GM23248 (cell line): ENCODE results near the gene RALY. TPM values are rescaled to one million over a fixed set of nuclear protein-coding genes. Genes with fewer than 3 reads are reported as not detected.

Experiments used
- DNase-seq: peaks from one replicate; pipeline ENCODE4 v3.0.0-alpha.2; 2015
- H2AFZ ChIP-seq: fragments of 200-600 bp; sonication (generic); 2 replicates; pipeline ENCODE4 v1.6.1; 2016; ENCODE audit warnings: antibody characterized with exemption
- H3F3A ChIP-seq: fragments of 200-600 bp; sonication (generic); 2 replicates; pipeline ENCODE4 v1.6.1; 2016; ENCODE audit warnings: mild to moderate bottlenecking, antibody characterized with exemption, mixed run types; ENCODE audit not compliant: insufficient read depth
- H3K27ac ChIP-seq: fragments of 200-600 bp; sonication (generic); 2 replicates; pipeline ENCODE4 v1.5.1; 2016; ENCODE audit warnings: mild to moderate bottlenecking
- H3K27me3 ChIP-seq: fragments of 200-600 bp; sonication (generic); replicated peaks from 2 replicates; pipeline ENCODE4 v1.6.1; 2016; ENCODE audit warnings: mild to moderate bottlenecking; ENCODE audit not compliant: insufficient read depth
- H3K36me3 ChIP-seq: fragments of 200-600 bp; sonication (generic); 2 replicates; pipeline ENCODE4 v1.6.1; 2016; ENCODE audit warnings: low read depth, mild to moderate bottlenecking
- H3K4me1 ChIP-seq: fragments of 200-600 bp; sonication (generic); 2 replicates; pipeline ENCODE4 v1.6.1; 2016; ENCODE audit warnings: mild to moderate bottlenecking; ENCODE audit not compliant: insufficient read depth
- H3K4me2 ChIP-seq: fragments of 200-600 bp; sonication (generic); one replicate; pipeline ENCODE4 v1.6.1; 2016; ENCODE audit warnings: mild to moderate bottlenecking; ENCODE audit not compliant: unreplicated experiment
- H3K4me3 ChIP-seq: fragments of 200-600 bp; sonication (generic); 2 replicates; pipeline ENCODE4 v1.5.1; 2016; ENCODE audit warnings: mild to moderate bottlenecking
- H3K79me2 ChIP-seq: fragments of 200-600 bp; sonication (generic); 2 replicates; pipeline ENCODE4 v1.6.1; 2016; ENCODE audit warnings: mild to moderate bottlenecking; ENCODE audit not compliant: insufficient read depth
- H3K9ac ChIP-seq: fragments of 200-600 bp; sonication (generic); 2 replicates; pipeline ENCODE4 v1.6.1; 2016; ENCODE audit warnings: mild to moderate bottlenecking
- H3K9me2 ChIP-seq: fragments of 200-600 bp; sonication (generic); 2 replicates; pipeline ENCODE4 v1.6.1; 2016; ENCODE audit warnings: mixed run types, mild to moderate bottlenecking, moderate library complexity; ENCODE audit not compliant: insufficient read depth
- H3K9me3 ChIP-seq: fragments of 200-600 bp; sonication (generic); one replicate; pipeline ENCODE4 v1.6.1; 2017; ENCODE audit warnings: low read depth
- H4K20me1 ChIP-seq: fragments of 200-600 bp; sonication (generic); 2 replicates; pipeline ENCODE4 v1.6.0; 2016; ENCODE audit not compliant: insufficient read depth
- EZH2 ChIP-seq: fragments of 200-600 bp; sonication (generic); IDR thresholded peaks from 2 replicates; pipeline ENCODE4 v1.6.1; 2018; ENCODE audit warnings: antibody characterized with exemption, mild to moderate bottlenecking; ENCODE audit not compliant: insufficient read depth, poor library complexity, severe bottlenecking
- EZH2phosphoT487 ChIP-seq: fragments of 200-600 bp; sonication (generic); IDR thresholded peaks from 2 replicates; pipeline ENCODE4 v1.6.1; 2018; ENCODE audit warnings: antibody characterized with exemption, moderate library complexity, mild to moderate bottlenecking, low read depth; ENCODE audit not compliant: insufficient read depth
- WGBS, 2 experiments: methylation state at CpG; one replicate each; pipeline ENCODE4 v1.1.6; 2015 to 2017; ENCODE audit warnings: low lambda C conversion rate in 2 of 2, low coverage in 1 of 2; ENCODE audit errors: missing lambda C conversion rate in 2 of 2; 5-methylcytosine and 5-hydroxymethylcytosine counted together
- in situ Hi-C: fragments of 300-500 bp; cut with MboI; formaldehyde crosslinking; loops from 2 replicates; pipeline ENCODE4 v1.15.0; 2020
- polyA plus RNA-seq: library from polyadenylated mRNA; unstranded; fragments of >200 nt; fragmentation: Nextera tagmentation; extraction: Ambion mirVana; gene quantifications from 2 replicates; pipeline ENCODE4 v1.2.1, GENCODE V29; 2016
- total RNA-seq: library from RNA; depleted of rRNA; stranded (reverse); fragments of >200 nt; shearing (Covaris generic); gene quantifications from 2 replicates; pipeline ENCODE4 v1.2.3, GENCODE V29; 2014

RALY gene
- total and polyA plus RNA-seq, 2 experiments from 2014 or later, result 66.3 to 107 TPM

DNA sequence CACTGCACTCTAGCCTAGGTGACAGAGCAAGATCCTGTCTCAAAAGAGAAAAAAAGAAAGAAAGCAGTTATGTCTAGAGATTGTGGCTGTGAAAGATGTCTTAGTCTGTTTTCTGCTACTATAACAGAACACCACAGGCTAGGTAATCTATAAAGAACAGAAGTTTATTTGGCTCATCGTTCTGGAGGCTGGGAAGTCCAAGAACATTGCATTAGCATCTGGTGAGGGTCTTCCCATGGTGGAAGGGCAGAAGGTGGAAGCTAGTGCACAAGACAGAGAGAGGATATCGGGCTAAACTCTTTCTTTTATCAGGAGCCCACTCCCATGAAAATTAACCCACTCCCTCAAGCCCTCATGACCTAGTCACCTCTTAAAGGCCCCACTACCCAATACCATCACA is 16.2 kb upstream of the RALY start:
- TF ChIP-seq EZH2, result no peak
- no peak for TF ChIP-seq EZH2phosphoT487
- H3K27ac ChIP-seq, result no peak overlapping the region
- DNase-seq, result no peak
- no peaks in the 10 kb centered on the region for H3K9me2 ChIP-seq
- no peak overlapping the region for H3K4me3 ChIP-seq
- H3K27me3 ChIP-seq, result peaks cover 6% of the 10 kb centered on the region; the same call in 1 of the 2 replicates
- H3K9ac ChIP-seq, result no peak overlapping the region
- in situ Hi-C loops, result no loop called here
- no peak overlapping the region for H2AFZ ChIP-seq
- H4K20me1 ChIP-seq, result no peaks in the 10 kb centered on the region
- H3K4me2 ChIP-seq, result no peak overlapping the region
- no peaks in the 10 kb centered on the region for H3K9me3 ChIP-seq
- H3K36me3 ChIP-seq, result no peaks in the 10 kb centered on the region
- H3F3A ChIP-seq, result no peaks in the 10 kb centered on the region
- no peaks in the 10 kb centered on the region for H3K4me1 ChIP-seq
- H3K79me2 ChIP-seq, result no peaks in the 10 kb centered on the region
- WGBS, 2 experiments, result 19 to 23% methylated on average over 2 of the region's 2 CpGs

DNA sequence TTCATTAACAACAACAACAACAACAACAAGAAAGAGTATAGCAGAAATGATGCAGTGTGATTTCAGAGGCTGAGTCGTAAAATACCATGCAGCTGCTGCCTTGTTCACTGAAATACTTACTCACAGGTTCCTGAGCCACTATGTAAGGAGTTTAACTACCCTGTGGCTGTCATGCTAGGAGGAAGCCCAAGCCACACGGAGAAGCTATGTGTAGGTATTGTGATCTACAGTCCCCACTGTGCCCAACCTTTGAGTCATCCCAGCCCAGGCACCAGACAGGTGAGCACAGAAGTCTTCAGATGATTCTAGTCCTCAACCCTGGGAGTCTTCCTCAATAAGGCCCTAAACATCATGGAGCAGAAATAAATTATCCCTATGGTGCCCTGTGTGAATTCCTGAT is 14.6 kb upstream of the RALY start:
- H3K4me1 ChIP-seq, result no peaks in the 10 kb centered on the region
- no peaks in the 10 kb centered on the region for H3K9me3 ChIP-seq
- peaks cover 6% of the 10 kb centered on the region; the same call in 1 of the 2 replicates for H3K27me3 ChIP-seq
- no peaks in the 10 kb centered on the region for H3K36me3 ChIP-seq
- H3K4me3 ChIP-seq, result no peak overlapping the region
- no peak for TF ChIP-seq EZH2phosphoT487
- TF ChIP-seq EZH2, result no peak
- H3K79me2 ChIP-seq, result no peaks in the 10 kb centered on the region
- H4K20me1 ChIP-seq, result no peaks in the 10 kb centered on the region
- no peak overlapping the region for H3K9ac ChIP-seq
- in situ Hi-C loops, result no loop called here
- 45 to 65% methylated on average over 2 of the region's 2 CpGs for WGBS, 2 experiments
- H3K9me2 ChIP-seq, result no peaks in the 10 kb centered on the region
- no peak overlapping the region for H2AFZ ChIP-seq
- no peaks in the 10 kb centered on the region for H3F3A ChIP-seq
- DNase-seq, result no peak
- H3K27ac ChIP-seq, result no peak overlapping the region
- no peak overlapping the region for H3K4me2 ChIP-seq

DNA sequence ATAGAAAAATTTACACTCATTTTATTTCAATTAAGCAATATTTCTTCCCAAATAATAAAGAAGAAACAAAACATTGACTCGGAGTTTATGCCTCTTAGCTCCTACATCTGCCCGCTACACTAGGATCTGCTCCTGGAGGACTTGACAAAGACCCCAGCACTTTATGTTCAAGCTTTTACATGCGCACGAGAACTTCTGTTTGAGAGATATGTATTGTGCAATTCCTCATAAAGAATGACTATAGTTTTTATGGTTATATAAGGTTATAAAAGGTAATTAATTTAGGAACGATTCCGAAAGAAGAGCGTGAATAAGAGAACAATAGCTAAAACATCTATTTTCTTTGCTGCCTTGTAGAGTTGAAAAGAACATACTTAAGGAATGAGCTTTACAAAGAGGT is 12.4 kb upstream of the RALY start:
- Histone ChIP-seq H3K4me1 (no peaks in the 10 kb centered on the region), H4K20me1 (no peaks in the 10 kb centered on the region), H3K79me2 (no peaks in the 10 kb centered on the region), H3K27ac (no peak overlapping the region), H3K4me2 (no peak overlapping the region), H3K9me2 (no peaks in the 10 kb centered on the region), H2AFZ (no peak overlapping the region), H3K36me3 (no peaks in the 10 kb centered on the region), H3F3A (no peaks in the 10 kb centered on the region), H3K4me3 (no peak overlapping the region), H3K9me3 (no peaks in the 10 kb centered on the region), H3K9ac (no peak overlapping the region), H3K27me3 (peaks cover 6% of the 10 kb centered on the region; the same call in 1 of the 2 replicates)
- TF ChIP-seq EZH2 (no peak), EZH2phosphoT487 (no peak)
- no peak for DNase-seq
- 77 to 80% methylated on average over 7 of the region's 7 CpGs for WGBS, 2 experiments
- in situ Hi-C loops, result no loop called here

DNA sequence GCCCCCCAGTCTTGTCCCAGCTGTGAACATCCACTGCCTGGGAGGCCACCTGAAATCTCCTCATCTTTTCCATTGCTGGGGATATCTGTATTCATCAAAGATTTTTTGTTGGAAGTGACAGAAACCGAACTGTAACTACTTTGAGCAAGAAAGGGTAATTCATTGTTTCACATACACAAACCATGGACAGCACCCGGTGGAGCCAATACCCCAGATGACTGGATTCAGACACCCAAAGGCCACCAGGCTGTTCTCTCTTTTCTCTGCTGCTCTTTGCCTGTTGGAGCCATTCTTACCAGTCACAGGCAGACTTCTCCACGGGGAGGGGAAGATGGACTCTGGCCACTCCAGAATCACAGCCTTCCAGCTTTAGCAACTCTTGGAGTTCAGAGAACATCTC is 11.7 kb upstream of the RALY start:
- Histone ChIP-seq H3K27me3 (peaks cover 6% of the 10 kb centered on the region; the same call in 1 of the 2 replicates), H3K9me2 (no peaks in the 10 kb centered on the region), H3K27ac (no peak overlapping the region), H3K9ac (no peak overlapping the region), H3K79me2 (no peaks in the 10 kb centered on the region), H3K9me3 (no peaks in the 10 kb centered on the region), H3K4me2 (no peak overlapping the region), H3K36me3 (no peaks in the 10 kb centered on the region), H2AFZ (no peak overlapping the region), H4K20me1 (no peaks in the 10 kb centered on the region), H3K4me1 (no peaks in the 10 kb centered on the region), H3K4me3 (no peak overlapping the region), H3F3A (no peaks in the 10 kb centered on the region)
- in situ Hi-C loops, result no loop called here
- no peak for DNase-seq
- TF ChIP-seq EZH2, result no peak
- no peak for TF ChIP-seq EZH2phosphoT487
- 42 to 56% methylated on average over 3 of the region's 3 CpGs for WGBS, 2 experiments

DNA sequence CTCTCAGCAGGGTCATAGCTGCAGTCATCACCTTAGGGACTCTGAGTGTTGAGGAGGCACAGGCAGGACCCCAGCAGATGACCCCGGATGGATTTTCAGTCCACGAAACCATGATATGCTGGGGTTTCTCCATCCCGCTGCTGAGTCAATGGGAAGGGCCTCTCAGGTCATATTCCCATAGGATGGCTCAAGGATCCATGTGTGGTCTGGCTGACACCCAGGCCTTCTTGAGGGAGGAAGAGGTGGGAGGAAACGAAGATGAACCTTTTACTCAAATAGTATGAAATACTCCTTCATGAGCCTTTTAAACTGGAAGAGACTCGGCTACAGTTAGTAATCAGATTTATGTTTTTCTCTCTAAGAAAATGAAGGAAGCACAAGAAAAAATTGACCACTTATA is 10.3 kb upstream of the RALY start:
- H3K9me2 ChIP-seq, result no peaks in the 10 kb centered on the region
- H3K27me3 ChIP-seq, result peaks cover 2% of the 10 kb centered on the region; the same call in 1 of the 2 replicates
- no peak overlapping the region for H3K4me2 ChIP-seq
- WGBS, 2 experiments, result 68 to 77% methylated on average over 5 of the region's 5 CpGs
- H3K9ac ChIP-seq, result no peak overlapping the region
- in situ Hi-C loops, result no loop called here
- no peak overlapping the region for H2AFZ ChIP-seq
- H3K79me2 ChIP-seq, result no peaks in the 10 kb centered on the region
- no peak for TF ChIP-seq EZH2
- TF ChIP-seq EZH2phosphoT487, result no peak
- no peaks in the 10 kb centered on the region for H3K4me1 ChIP-seq
- H4K20me1 ChIP-seq, result no peaks in the 10 kb centered on the region
- H3K36me3 ChIP-seq, result no peaks in the 10 kb centered on the region
- no peak for DNase-seq
- H3F3A ChIP-seq, result no peaks in the 10 kb centered on the region
- H3K27ac ChIP-seq, result no peak overlapping the region
- no peak overlapping the region for H3K4me3 ChIP-seq
- H3K9me3 ChIP-seq, result no peaks in the 10 kb centered on the region
